H1 (cell line): ENCODE data around the gene SSH2. TPM values are rescaled to one million over a fixed set of nuclear protein-coding genes. Genes with fewer than 3 reads are reported as not detected.

ENCODE experiments used
- CTCF ChIA-PET: fragments of 300-600 bp; sonication (Branson Sonifier 250); formaldehyde crosslinking; loops from one replicate; lab custom pipeline; 2021; ENCODE audit not compliant: partially characterized antibody; lab: Charles Lee
- POLR2A ChIA-PET: fragments of 300-600 bp; sonication (Branson Sonifier 250); formaldehyde crosslinking; loops from one replicate; lab custom pipeline; 2021; ENCODE audit warnings: inconsistent platforms; ENCODE audit not compliant: partially characterized antibody; lab: Charles Lee
- DNase-seq, 2 experiments: peaks; one replicate each; pipeline versions ENCODE4 v3.0.0 to v3.0.0-alpha.2; 2010 to 2022; ENCODE audit warnings: low spot score in 2 of 2, low read depth in 1 of 2, mixed read lengths in 1 of 2
- FAIRE-seq: peaks from 2 replicates; lab custom pipeline; 2011; peaks lifted over from hg19 to GRCh38; lab: Jason Lieb, UNC
- H2AFZ ChIP-seq: 2 replicates; pipeline ENCODE4 v1.8.1; 2012; ENCODE audit warnings: low read length, inconsistent platforms
- H2AK5ac ChIP-seq: 2 replicates; pipeline ENCODE4 v1.6.1; 2013; ENCODE audit warnings: low read depth, low read length
- H2BK120ac ChIP-seq: replicated peaks from 2 replicates; pipeline ENCODE3; 2013; ENCODE audit warnings: low read depth, low read length, inconsistent platforms
- H2BK12ac ChIP-seq: 2 replicates; pipeline ENCODE4 v1.6.1; 2013; ENCODE audit warnings: low read depth, low read length
- H2BK15ac ChIP-seq: 2 replicates; pipeline ENCODE4 v1.6.1; 2013; ENCODE audit warnings: low read length
- H2BK20ac ChIP-seq: 2 replicates; pipeline ENCODE4 v1.6.1; 2013; ENCODE audit warnings: low read length
- H2BK5ac ChIP-seq: 2 replicates; pipeline ENCODE4 v1.6.1; 2013; ENCODE audit warnings: low read depth, low read length
- H3K14ac ChIP-seq: 2 replicates; pipeline ENCODE4 v1.6.1; 2013; ENCODE audit warnings: inconsistent platforms; ENCODE audit not compliant: insufficient read length
- H3K18ac ChIP-seq: 2 replicates; pipeline ENCODE4 v1.6.1; 2013; ENCODE audit warnings: low read length; ENCODE audit errors: extremely low read depth
- H3K23ac ChIP-seq: 2 replicates; pipeline ENCODE4 v1.6.1; 2013; ENCODE audit warnings: inconsistent platforms; ENCODE audit not compliant: insufficient read length
- H3K23me2 ChIP-seq: 2 replicates; pipeline ENCODE4 v1.6.1; 2013; ENCODE audit warnings: low read depth, low read length
- H3K27ac ChIP-seq: 2 replicates; pipeline ENCODE4 v1.6.1; 2011; ENCODE audit warnings: low read depth, low read length, inconsistent platforms
- H3K27me3 ChIP-seq, 4 experiments: replicated peaks in 1 of 4; 1 replicate in 1 of 4; 2 replicates in 3 of 4; pipeline versions ENCODE4 v1.6.1 to v1.8.1; 2011 to 2013; ENCODE audit warnings: low read length in 3 of 4, mild to moderate bottlenecking in 3 of 4, inconsistent platforms in 2 of 4, mixed read lengths in 2 of 4, moderate library complexity in 1 of 4; ENCODE audit not compliant: control insufficient read depth in 3 of 4, insufficient read depth in 3 of 4; ENCODE audit errors: extremely low read depth in 1 of 4
- H3K36me3 ChIP-seq, 4 experiments: 2 replicates each; pipeline versions ENCODE4 v1.6.1 to v1.8.1; 2011 to 2013; ENCODE audit warnings: mild to moderate bottlenecking in 4 of 4, low read length in 3 of 4, moderate library complexity in 2 of 4, control low read depth in 1 of 4, inconsistent platforms in 1 of 4; ENCODE audit not compliant: insufficient read depth in 4 of 4, control insufficient read depth in 2 of 4
- H3K4ac ChIP-seq: replicated peaks from 2 replicates; pipeline ENCODE3; 2013; ENCODE audit warnings: low read length, low read depth, mixed read lengths, inconsistent platforms; ENCODE audit not compliant: insufficient read length
- H3K4me1 ChIP-seq, 4 experiments: replicated peaks in 1 of 4; 1 replicate in 1 of 4; 2 replicates in 3 of 4; pipeline versions ENCODE4 v1.6.1 to v1.8.1; 2011 to 2013; ENCODE audit warnings: low read length in 3 of 4, inconsistent platforms in 2 of 4, mixed read lengths in 1 of 4; ENCODE audit not compliant: insufficient read depth in 4 of 4, control insufficient read depth in 3 of 4
- H3K4me2 ChIP-seq, 2 experiments: 2 replicates each; pipeline versions ENCODE4 v1.6.1 to v1.8.1; 2011 to 2013; ENCODE audit warnings: low read depth in 2 of 2, low read length in 2 of 2, control low read depth in 1 of 2, inconsistent platforms in 1 of 2, mild to moderate bottlenecking in 1 of 2; ENCODE audit not compliant: insufficient read depth in 1 of 2
- H3K4me3 ChIP-seq, 4 experiments: fragments of 200-600, 300-600 bp in 1 of 4; sonication (generic), shearing (Covaris generic), sonication (Bioruptor Twin) in 1 of 4; 2 replicates each; pipeline versions ENCODE4 v1.5.1 to v1.8.1; 2011 to 2016; ENCODE audit warnings: low read length in 4 of 4, low read depth in 3 of 4, control low read depth in 2 of 4, inconsistent platforms in 2 of 4, mild to moderate bottlenecking in 2 of 4, mixed read lengths in 1 of 4, moderate library complexity in 1 of 4; ENCODE audit not compliant: insufficient read depth in 2 of 4; ENCODE audit errors: extremely low read depth in 1 of 4
- H3K56ac ChIP-seq: replicated peaks from 2 replicates; pipeline ENCODE3; 2013; ENCODE audit warnings: low read depth, mild to moderate bottlenecking, mixed read lengths, low read length, inconsistent platforms; ENCODE audit not compliant: insufficient read length
- H3K79me1 ChIP-seq: 2 replicates; pipeline ENCODE4 v1.6.1; 2013; ENCODE audit warnings: low read depth, low read length, control low read depth
- H3K79me2 ChIP-seq, 2 experiments: 2 replicates each; pipeline versions ENCODE4 v1.6.1 to v1.8.1; 2012 to 2013; ENCODE audit warnings: low read length in 2 of 2, mild to moderate bottlenecking in 2 of 2, inconsistent platforms in 1 of 2; ENCODE audit not compliant: insufficient read depth in 2 of 2, control insufficient read depth in 1 of 2
- H3K9ac ChIP-seq, 4 experiments: replicated peaks in 1 of 4; 1 replicate in 1 of 4; 2 replicates in 3 of 4; pipeline versions ENCODE4 v1.6.1 to v1.8.1; 2011 to 2013; ENCODE audit warnings: low read depth in 3 of 4, low read length in 3 of 4, control low read depth in 2 of 4, mild to moderate bottlenecking in 2 of 4, moderate library complexity in 2 of 4, inconsistent platforms in 1 of 4; ENCODE audit errors: extremely low read depth in 1 of 4
- H3K9me3 ChIP-seq, 2 experiments: 2 replicates each; pipeline versions ENCODE4 v1.6.1 to v1.8.1; 2012 to 2013; ENCODE audit warnings: mild to moderate bottlenecking in 2 of 2, moderate library complexity in 2 of 2, control low read depth in 1 of 2, inconsistent platforms in 1 of 2, low read depth in 1 of 2, low read length in 1 of 2, mixed read lengths in 1 of 2; ENCODE audit not compliant: insufficient read depth in 2 of 2
- H4K20me1 ChIP-seq, 2 experiments: replicated peaks in 1 of 2; 2 replicates each; pipeline versions ENCODE3 to v1.8.1; 2011 to 2013; ENCODE audit warnings: inconsistent platforms in 2 of 2, low read length in 2 of 2, mild to moderate bottlenecking in 1 of 2; ENCODE audit not compliant: insufficient read depth in 2 of 2, control insufficient read depth in 1 of 2
- H4K5ac ChIP-seq: 2 replicates; pipeline ENCODE4 v1.6.1; 2013; ENCODE audit warnings: low read length, low read depth, mixed read lengths, inconsistent platforms; ENCODE audit not compliant: insufficient read length
- H4K8ac ChIP-seq: 2 replicates; pipeline ENCODE4 v1.8.0; 2013; ENCODE audit warnings: mild to moderate bottlenecking, moderate library complexity, low read length, inconsistent platforms; ENCODE audit not compliant: insufficient read depth; ENCODE audit errors: extremely low read depth
- H4K91ac ChIP-seq: replicated peaks from 2 replicates; pipeline ENCODE3; 2013; ENCODE audit warnings: low read length, mixed read lengths, inconsistent platforms; ENCODE audit not compliant: insufficient read length
- BCL11A ChIP-seq, 2 experiments: IDR thresholded peaks; one replicate each; pipeline ENCODE4 v1.6.1; 2011; ENCODE audit warnings: low read depth in 2 of 2, low read length in 2 of 2, mild to moderate bottlenecking in 2 of 2
- CTBP2 ChIP-seq: IDR thresholded peaks from 2 replicates; pipeline ENCODE4 v1.7.0; 2011; ENCODE audit warnings: borderline replicate concordance, mild to moderate bottlenecking, moderate library complexity, mixed read lengths, low read length; ENCODE audit not compliant: insufficient read depth, insufficient read length
- E2F6 ChIP-seq: IDR thresholded peaks from 2 replicates; pipeline ENCODE4 v1.6.1; 2012; ENCODE audit warnings: inconsistent platforms
- FOSL1 ChIP-seq: IDR thresholded peaks from 2 replicates; pipeline ENCODE4 v1.6.1; 2011; ENCODE audit warnings: mild to moderate bottlenecking, low read depth, low read length, moderate library complexity; ENCODE audit not compliant: insufficient read depth
- GTF2F1 ChIP-seq: IDR thresholded peaks from 2 replicates; pipeline ENCODE4 v1.6.1; 2012; ENCODE audit warnings: low read depth, low read length, improper control_type of control experiment, borderline replicate concordance
- JUN ChIP-seq: IDR thresholded peaks from 2 replicates; pipeline ENCODE4 v1.6.1; 2011; ENCODE audit warnings: low read depth, mild to moderate bottlenecking, improper control_type of control experiment, low read length
- RNF2 ChIP-seq: fragments of 200-900, 300-1000 bp; sonication (generic); IDR thresholded peaks from 2 replicates; pipeline ENCODE4 v1.7.1; 2016; ENCODE audit warnings: borderline replicate concordance, low read depth, mild to moderate bottlenecking, antibody characterized with exemption, low read length; ENCODE audit not compliant: poor library complexity, severe bottlenecking; ENCODE audit errors: missing control alignments
- SP1 ChIP-seq: IDR thresholded peaks from 2 replicates; pipeline ENCODE4 v1.6.1; 2011; ENCODE audit warnings: low read depth, low read length
- TBP ChIP-seq: IDR thresholded peaks from 2 replicates; pipeline ENCODE4 v1.6.1; 2011; ENCODE audit warnings: low read depth, low read length, improper control_type of control experiment
- TCF12 ChIP-seq: IDR thresholded peaks from 2 replicates; pipeline ENCODE4 v1.6.1; 2011; ENCODE audit warnings: low read depth, mild to moderate bottlenecking, low read length
- ZNF274 ChIP-seq: IDR thresholded peaks from 2 replicates; pipeline ENCODE4 v1.7.0; 2012; ENCODE audit warnings: low read length, borderline replicate concordance; ENCODE audit errors: extremely low read depth
- WGBS, 2 experiments: shearing (Covaris generic) in 1 of 2; methylation state at CpG; one replicate each; pipeline versions ENCODE4 v1.1.6 to v1.1.7; 2013 to 2015; ENCODE audit warnings: low lambda C conversion rate in 2 of 2, mixed read lengths in 2 of 2, inconsistent platforms in 1 of 2, low coverage in 1 of 2, missing lambda C conversion rate in 1 of 2; ENCODE audit not compliant: insufficient replicate concordance in 2 of 2, insufficient coverage in 1 of 2, insufficient read length in 1 of 2; ENCODE audit errors: extremely low coverage in 1 of 2, missing lambda C conversion rate in 1 of 2; 5-methylcytosine and 5-hydroxymethylcytosine counted together
- polyA plus RNA-seq, 7 experiments: library from polyadenylated mRNA; depleted of rRNA in 3 of 7; stranded (reverse) in 5 of 7; unstranded in 2 of 7; fragments of >200 nt in 5 of 7; fragments of 200-250 nt in 2 of 7; gene quantifications; 1 replicate in 5 of 7; 2 replicates in 1 of 7; 4 replicates in 1 of 7; pipeline versions ENCODE4 v1.2.1 to v1.2.3, GENCODE V29; 2011 to 2013; ENCODE audit warnings: missing spikeins in 2 of 7, mixed read lengths in 2 of 7
- total RNA-seq: library from RNA; stranded (reverse); fragmentation: NEBNext Ultra II Directional; extraction: Animal tissue kit (Norgen Biotek cat#: 25700); gene quantifications from 2 replicates; pipeline ENCODE4 v1.2.1, GENCODE V29; 2021

Gene SSH2
- total and polyA plus RNA-seq, 2 of the 8 experiments (the other 6 are each of a cell fraction or from before 2014, with no cell fraction given): 5.2 to 15.9 TPM

DNA sequence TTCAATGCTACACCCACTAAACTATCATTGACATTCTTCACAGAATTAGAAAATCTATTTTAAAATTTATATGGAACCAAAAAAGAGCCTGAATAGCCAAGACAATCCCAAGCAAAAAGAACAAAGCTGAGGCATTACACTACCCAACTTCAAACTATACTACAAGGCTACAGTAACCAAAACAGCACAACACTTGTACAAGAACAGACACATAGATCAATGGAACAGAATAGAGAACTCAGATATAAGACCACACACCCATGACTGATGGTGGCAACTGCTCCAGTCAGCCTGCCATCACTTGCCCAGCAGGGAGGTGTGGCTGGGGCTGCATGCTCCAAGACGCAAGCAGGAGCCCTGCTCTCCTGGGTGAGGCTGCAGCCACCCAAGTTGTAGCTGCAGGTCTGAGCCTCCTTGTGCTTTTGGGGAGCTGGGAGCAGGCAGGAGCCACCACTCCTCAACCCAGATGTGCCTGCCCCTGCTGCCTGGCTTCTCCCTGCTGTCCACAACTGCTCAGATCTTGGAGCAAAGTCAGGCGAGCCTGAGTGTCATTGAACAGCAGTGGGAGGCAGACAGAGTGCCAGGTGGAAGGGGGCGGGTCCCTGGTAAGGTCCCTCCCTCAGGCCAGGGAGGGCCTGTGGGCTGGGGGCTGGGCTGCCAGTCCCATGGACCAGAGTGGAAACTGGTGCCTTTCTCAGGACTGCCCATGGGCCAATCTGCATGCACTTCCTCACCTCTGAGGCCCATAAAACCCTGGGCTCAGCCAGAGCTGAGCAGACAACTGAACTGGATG is 24.7 kb downstream of the SSH2 start:
- Histone ChIP-seq H3K36me3 (no peaks in the 10 kb centered on the region), H4K91ac (no peak overlapping the region), H3K9me3 (peaks cover 2 to 10% of the 10 kb centered on the region in 2 experiments; a peak in 3 of 4 replicates), H3K4me2 (no peak overlapping the region), H3K79me2 (peaks cover 0 to 6% of the 10 kb centered on the region in 2 experiments; a peak in 1 of 4 replicates), H4K8ac (no peak overlapping the region), H3K4ac (no peak overlapping the region), H3K4me1 (no peaks in the 10 kb centered on the region), H2AFZ (no peak overlapping the region), H4K20me1 (no peaks in the 10 kb centered on the region), H2BK5ac (no peak overlapping the region), H3K14ac (no peak overlapping the region), H2AK5ac (no peak overlapping the region), H3K79me1 (no peaks in the 10 kb centered on the region), H2BK120ac (no peak overlapping the region), H3K23me2 (no peaks in the 10 kb centered on the region; the same call in 1 of the 2 replicates), H3K18ac (no peak overlapping the region), H2BK12ac (no peak overlapping the region), H3K23ac (no peak overlapping the region), H3K27ac (no peak overlapping the region), H4K5ac (no peak overlapping the region), H3K4me3 (no peak overlapping the region), H2BK15ac (no peak overlapping the region), H3K27me3 (no peaks in the 10 kb centered on the region), H2BK20ac (no peak overlapping the region), H3K56ac (no peak overlapping the region), H3K9ac (no peak overlapping the region)
- 93% methylated on average over 3 of the region's 3 CpGs; no CpG with 5 or more reads in 1 of the 2 experiments for WGBS, 2 experiments
- POLR2A ChIA-PET: interaction anchor here (0.7 kb wide), 1 partner anchor 67 kb away, joined by 3 read pairs; no protein-coding TSS in a partner anchor
- CTCF ChIA-PET: no interaction called here
- DNase-seq: no peak
- FAIRE-seq: no peak
- TF ChIP-seq SP1 (no peak), FOSL1 (no peak), RNF2 (no peak), TCF12 (no peak), JUN (no peak), ZNF274 (no peak), E2F6 (no peak), BCL11A (IDR thresholded peaks at IDR 0.05; ENCODE audit: low read depth in 2 of 2, low read length in 2 of 2) (no peak), TBP (no peak), GTF2F1 (no peak), CTBP2 (no peak)
